SK-N-SH treated with all-trans-retinoic acid at 6 μM for 48 hours (cell line): Measurements from ENCODE around the gene PRKCQ.

Experiments
- ATAC-seq: fragments of 200-7000 bp; cut with Tn5 transposase; 3 replicates; pipeline ENCODE4 v1.9.1; 2020; ENCODE audit warnings: mild to moderate bottlenecking, moderate library complexity
- BACH2 ChIP-seq: fragments of 250-450 bp; sonication (Bioruptor Pico); IDR thresholded peaks from 2 replicates; pipeline ENCODE4 v1.9.0; 2021; ENCODE audit warnings: mild to moderate bottlenecking, borderline replicate concordance
- CSDC2 ChIP-seq: fragments of 250-450 bp; sonication (Bioruptor Pico); IDR thresholded peaks from 2 replicates; pipeline ENCODE4 v1.5.0; 2020; ENCODE audit warnings: mild to moderate bottlenecking, moderate library complexity
- GLIS3 ChIP-seq: fragments of 250-450 bp; sonication (Bioruptor Pico); IDR thresholded peaks from 2 replicates; pipeline ENCODE4 v1.5.0; 2020; ENCODE audit warnings: mild to moderate bottlenecking, moderate library complexity
- ISL1 ChIP-seq: fragments of 250-450 bp; sonication (Bioruptor Pico); IDR thresholded peaks from 2 replicates; pipeline ENCODE4 v2.1.2; 2022; ENCODE audit warnings: mild to moderate bottlenecking, moderate library complexity
- OSR1 ChIP-seq: fragments of 250-450 bp; sonication (Bioruptor Pico); IDR thresholded peaks from 2 replicates; pipeline ENCODE4 v1.8.0; 2022; ENCODE audit warnings: moderate library complexity, mild to moderate bottlenecking, inconsistent platforms
- PPARA ChIP-seq: fragments of 250-450 bp; sonication (Bioruptor Pico); IDR thresholded peaks from 2 replicates; pipeline ENCODE4 v1.5.0; 2020; ENCODE audit warnings: mild to moderate bottlenecking, borderline replicate concordance
- RARB ChIP-seq: fragments of 250-450 bp; sonication (Bioruptor Pico); IDR thresholded peaks from 2 replicates; pipeline ENCODE4 v1.8.0; 2021; ENCODE audit warnings: mild to moderate bottlenecking, moderate library complexity
- SNAI2 ChIP-seq: fragments of 250-450 bp; sonication (Bioruptor Pico); IDR thresholded peaks from 2 replicates; pipeline ENCODE4 v1.5.0; 2020; ENCODE audit warnings: mild to moderate bottlenecking, moderate library complexity
- TCF4 ChIP-seq: fragments of 250-450 bp; sonication (Bioruptor Pico); IDR thresholded peaks from 2 replicates; pipeline ENCODE4 v1.8.0; 2021; ENCODE audit warnings: mild to moderate bottlenecking, moderate library complexity, borderline replicate concordance
- TOX ChIP-seq: fragments of 250-450 bp; sonication (Bioruptor Pico); IDR thresholded peaks from 2 replicates; pipeline ENCODE4 v1.8.0; 2021; ENCODE audit warnings: mild to moderate bottlenecking, moderate library complexity, borderline replicate concordance
- ZC3H10 ChIP-seq: fragments of 250-450 bp; sonication (Bioruptor Pico); IDR thresholded peaks from 2 replicates; pipeline ENCODE4 v1.5.1; 2021; ENCODE audit warnings: mild to moderate bottlenecking, moderate library complexity
- ZFP3 ChIP-seq: fragments of 250-450 bp; sonication (Bioruptor Pico); IDR thresholded peaks from 2 replicates; pipeline ENCODE4 v1.5.0; 2020; ENCODE audit warnings: mild to moderate bottlenecking, moderate library complexity
- ZFP30 ChIP-seq: fragments of 450-650 bp; formaldehyde crosslinking; IDR thresholded peaks from 2 replicates; pipeline ENCODE4 v1.5.0; 2022; ENCODE audit warnings: mild to moderate bottlenecking, moderate library complexity
- ZNF565 ChIP-seq: fragments of 450-650 bp; formaldehyde crosslinking; conservative IDR thresholded peaks from 2 replicates; pipeline ENCODE4 v1.5.0; 2020; ENCODE audit warnings: low read depth, mild to moderate bottlenecking, moderate library complexity
- ZNF70 ChIP-seq: fragments of 450-650 bp; formaldehyde crosslinking; IDR thresholded peaks from 2 replicates; pipeline ENCODE4 v1.5.0; 2020; ENCODE audit warnings: mild to moderate bottlenecking, moderate library complexity
- ZNF8 ChIP-seq: fragments of 450-650 bp; formaldehyde crosslinking; IDR thresholded peaks from 2 replicates; pipeline ENCODE4 v1.5.0; 2020; ENCODE audit warnings: mild to moderate bottlenecking, moderate library complexity
- TF ChIP-seq, protein P1 (sequence below): fragments of 250-450 bp; sonication (Bioruptor Pico); IDR thresholded peaks from 2 replicates; pipeline ENCODE4 v1.8.0; 2020; ENCODE audit warnings: mild to moderate bottlenecking, moderate library complexity, borderline replicate concordance
- TF ChIP-seq, protein P2 (sequence below): fragments of 250-450 bp; sonication (Bioruptor Pico); IDR thresholded peaks from 2 replicates; pipeline ENCODE4 v1.8.0; 2021; ENCODE audit warnings: low read depth, mild to moderate bottlenecking, moderate library complexity, borderline replicate concordance
- TF ChIP-seq, protein P3 (sequence below): fragments of 250-450 bp; sonication (Bioruptor Pico); IDR thresholded peaks from 2 replicates; pipeline ENCODE4 v1.5.1; 2020; ENCODE audit warnings: low read depth, mild to moderate bottlenecking, moderate library complexity
- TF ChIP-seq, protein P4 (sequence below): fragments of 250-450 bp; sonication (Bioruptor Pico); IDR thresholded peaks from 2 replicates; pipeline ENCODE4 v1.5.1; 2021; ENCODE audit warnings: mild to moderate bottlenecking, moderate library complexity
- TF ChIP-seq, protein P5 (sequence below): fragments of 250-450 bp; sonication (Bioruptor Pico); IDR thresholded peaks from 2 replicates; pipeline ENCODE4 v1.5.0; 2020; ENCODE audit warnings: mild to moderate bottlenecking, moderate library complexity

PRKCQ gene

DNA sequence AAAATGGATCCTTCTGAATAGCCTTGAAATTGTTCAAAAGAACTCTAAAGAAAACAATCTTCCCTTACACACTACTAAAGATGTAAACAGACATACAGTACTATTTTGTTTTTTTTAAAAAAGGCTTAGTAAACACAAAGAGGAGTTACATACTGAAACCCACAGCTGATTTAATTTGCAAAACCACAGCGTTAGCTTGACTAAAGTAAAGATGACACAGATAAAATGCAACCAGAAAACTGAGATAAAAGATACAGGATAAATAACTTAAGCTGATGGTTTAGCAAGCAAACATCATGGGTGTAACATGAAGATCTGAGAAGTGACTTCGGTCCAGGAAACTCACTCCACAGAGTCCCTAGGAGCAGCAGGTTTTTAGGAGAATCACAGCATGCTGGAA, 21.8 kb downstream of the PRKCQ start (continued):
- no peak for TF ChIP-seq ZNF565 (CRISPR knock-in tag)
- TF ChIP-seq, protein P1, sequence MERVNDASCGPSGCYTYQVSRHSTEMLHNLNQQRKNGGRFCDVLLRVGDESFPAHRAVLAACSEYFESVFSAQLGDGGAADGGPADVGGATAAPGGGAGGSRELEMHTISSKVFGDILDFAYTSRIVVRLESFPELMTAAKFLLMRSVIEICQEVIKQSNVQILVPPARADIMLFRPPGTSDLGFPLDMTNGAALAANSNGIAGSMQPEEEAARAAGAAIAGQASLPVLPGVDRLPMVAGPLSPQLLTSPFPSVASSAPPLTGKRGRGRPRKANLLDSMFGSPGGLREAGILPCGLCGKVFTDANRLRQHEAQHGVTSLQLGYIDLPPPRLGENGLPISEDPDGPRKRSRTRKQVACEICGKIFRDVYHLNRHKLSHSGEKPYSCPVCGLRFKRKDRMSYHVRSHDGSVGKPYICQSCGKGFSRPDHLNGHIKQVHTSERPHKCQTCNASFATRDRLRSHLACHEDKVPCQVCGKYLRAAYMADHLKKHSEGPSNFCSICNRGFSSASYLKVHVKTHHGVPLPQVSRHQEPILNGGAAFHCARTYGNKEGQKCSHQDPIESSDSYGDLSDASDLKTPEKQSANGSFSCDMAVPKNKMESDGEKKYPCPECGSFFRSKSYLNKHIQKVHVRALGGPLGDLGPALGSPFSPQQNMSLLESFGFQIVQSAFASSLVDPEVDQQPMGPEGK (CRISPR knock-in tag) = no peak
- no peak for TF ChIP-seq RARB

DNA sequence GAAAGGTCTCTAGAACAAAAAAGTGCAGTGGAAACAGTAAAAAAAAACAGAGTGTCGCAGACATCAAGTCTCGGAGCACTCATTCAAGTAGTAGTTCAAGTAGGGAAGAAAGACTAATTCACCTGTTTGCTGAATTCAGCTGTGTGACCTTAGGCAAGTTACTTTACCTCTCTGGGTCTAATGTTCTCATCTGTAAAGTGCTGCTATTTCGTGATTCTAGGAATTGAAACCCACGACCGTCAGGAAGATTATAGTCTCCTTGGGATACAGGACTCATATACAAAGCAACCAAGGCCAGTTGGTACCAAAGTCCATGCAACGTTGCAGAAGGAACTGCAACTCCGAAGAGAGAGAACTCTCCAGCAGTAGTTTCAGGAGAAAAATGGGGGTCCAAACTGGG, 26.1 kb downstream of the PRKCQ start:
- ATAC-seq = no peak
- no peak for TF ChIP-seq ZFP30 (CRISPR knock-in tag)
- TF ChIP-seq CSDC2 (CRISPR knock-in tag) = no peak
- TF ChIP-seq, protein P1 (CRISPR knock-in tag) = no peak
- TF ChIP-seq OSR1 (CRISPR knock-in tag) = no peak
- TF ChIP-seq, protein P2, sequence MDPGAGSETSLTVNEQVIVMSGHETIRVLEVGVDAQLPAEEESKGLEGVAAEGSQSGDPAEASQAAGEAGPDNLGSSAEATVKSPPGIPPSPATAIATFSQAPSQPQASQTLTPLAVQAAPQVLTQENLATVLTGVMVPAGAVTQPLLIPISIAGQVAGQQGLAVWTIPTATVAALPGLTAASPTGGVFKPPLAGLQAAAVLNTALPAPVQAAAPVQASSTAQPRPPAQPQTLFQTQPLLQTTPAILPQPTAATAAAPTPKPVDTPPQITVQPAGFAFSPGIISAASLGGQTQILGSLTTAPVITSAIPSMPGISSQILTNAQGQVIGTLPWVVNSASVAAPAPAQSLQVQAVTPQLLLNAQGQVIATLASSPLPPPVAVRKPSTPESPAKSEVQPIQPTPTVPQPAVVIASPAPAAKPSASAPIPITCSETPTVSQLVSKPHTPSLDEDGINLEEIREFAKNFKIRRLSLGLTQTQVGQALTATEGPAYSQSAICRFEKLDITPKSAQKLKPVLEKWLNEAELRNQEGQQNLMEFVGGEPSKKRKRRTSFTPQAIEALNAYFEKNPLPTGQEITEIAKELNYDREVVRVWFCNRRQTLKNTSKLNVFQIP (CRISPR knock-in tag) = no peak
- TF ChIP-seq, protein P3, sequence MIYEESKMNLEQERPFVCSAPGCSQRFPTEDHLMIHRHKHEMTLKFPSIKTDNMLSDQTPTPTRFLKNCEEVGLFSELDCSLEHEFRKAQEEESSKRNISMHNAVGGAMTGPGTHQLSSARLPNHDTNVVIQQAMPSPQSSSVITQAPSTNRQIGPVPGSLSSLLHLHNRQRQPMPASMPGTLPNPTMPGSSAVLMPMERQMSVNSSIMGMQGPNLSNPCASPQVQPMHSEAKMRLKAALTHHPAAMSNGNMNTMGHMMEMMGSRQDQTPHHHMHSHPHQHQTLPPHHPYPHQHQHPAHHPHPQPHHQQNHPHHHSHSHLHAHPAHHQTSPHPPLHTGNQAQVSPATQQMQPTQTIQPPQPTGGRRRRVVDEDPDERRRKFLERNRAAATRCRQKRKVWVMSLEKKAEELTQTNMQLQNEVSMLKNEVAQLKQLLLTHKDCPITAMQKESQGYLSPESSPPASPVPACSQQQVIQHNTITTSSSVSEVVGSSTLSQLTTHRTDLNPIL (CRISPR knock-in tag) = no peak
- no peak for TF ChIP-seq TCF4 (CRISPR knock-in tag)
- TF ChIP-seq TOX (CRISPR knock-in tag) = no peak
- TF ChIP-seq PPARA = no peak
- TF ChIP-seq, protein P4, sequence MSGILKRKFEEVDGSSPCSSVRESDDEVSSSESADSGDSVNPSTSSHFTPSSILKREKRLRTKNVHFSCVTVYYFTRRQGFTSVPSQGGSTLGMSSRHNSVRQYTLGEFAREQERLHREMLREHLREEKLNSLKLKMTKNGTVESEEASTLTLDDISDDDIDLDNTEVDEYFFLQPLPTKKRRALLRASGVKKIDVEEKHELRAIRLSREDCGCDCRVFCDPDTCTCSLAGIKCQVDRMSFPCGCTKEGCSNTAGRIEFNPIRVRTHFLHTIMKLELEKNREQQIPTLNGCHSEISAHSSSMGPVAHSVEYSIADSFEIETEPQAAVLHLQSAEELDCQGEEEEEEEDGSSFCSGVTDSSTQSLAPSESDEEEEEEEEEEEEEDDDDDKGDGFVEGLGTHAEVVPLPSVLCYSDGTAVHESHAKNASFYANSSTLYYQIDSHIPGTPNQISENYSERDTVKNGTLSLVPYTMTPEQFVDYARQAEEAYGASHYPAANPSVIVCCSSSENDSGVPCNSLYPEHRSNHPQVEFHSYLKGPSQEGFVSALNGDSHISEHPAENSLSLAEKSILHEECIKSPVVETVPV = no peak
- TF ChIP-seq, protein P5, sequence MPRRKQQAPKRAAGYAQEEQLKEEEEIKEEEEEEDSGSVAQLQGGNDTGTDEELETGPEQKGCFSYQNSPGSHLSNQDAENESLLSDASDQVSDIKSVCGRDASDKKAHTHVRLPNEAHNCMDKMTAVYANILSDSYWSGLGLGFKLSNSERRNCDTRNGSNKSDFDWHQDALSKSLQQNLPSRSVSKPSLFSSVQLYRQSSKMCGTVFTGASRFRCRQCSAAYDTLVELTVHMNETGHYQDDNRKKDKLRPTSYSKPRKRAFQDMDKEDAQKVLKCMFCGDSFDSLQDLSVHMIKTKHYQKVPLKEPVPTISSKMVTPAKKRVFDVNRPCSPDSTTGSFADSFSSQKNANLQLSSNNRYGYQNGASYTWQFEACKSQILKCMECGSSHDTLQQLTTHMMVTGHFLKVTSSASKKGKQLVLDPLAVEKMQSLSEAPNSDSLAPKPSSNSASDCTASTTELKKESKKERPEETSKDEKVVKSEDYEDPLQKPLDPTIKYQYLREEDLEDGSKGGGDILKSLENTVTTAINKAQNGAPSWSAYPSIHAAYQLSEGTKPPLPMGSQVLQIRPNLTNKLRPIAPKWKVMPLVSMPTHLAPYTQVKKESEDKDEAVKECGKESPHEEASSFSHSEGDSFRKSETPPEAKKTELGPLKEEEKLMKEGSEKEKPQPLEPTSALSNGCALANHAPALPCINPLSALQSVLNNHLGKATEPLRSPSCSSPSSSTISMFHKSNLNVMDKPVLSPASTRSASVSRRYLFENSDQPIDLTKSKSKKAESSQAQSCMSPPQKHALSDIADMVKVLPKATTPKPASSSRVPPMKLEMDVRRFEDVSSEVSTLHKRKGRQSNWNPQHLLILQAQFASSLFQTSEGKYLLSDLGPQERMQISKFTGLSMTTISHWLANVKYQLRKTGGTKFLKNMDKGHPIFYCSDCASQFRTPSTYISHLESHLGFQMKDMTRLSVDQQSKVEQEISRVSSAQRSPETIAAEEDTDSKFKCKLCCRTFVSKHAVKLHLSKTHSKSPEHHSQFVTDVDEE (CRISPR knock-in tag) = no peak
- TF ChIP-seq ISL1 (CRISPR knock-in tag) = no peak
- TF ChIP-seq ZNF8 = no peak

DNA sequence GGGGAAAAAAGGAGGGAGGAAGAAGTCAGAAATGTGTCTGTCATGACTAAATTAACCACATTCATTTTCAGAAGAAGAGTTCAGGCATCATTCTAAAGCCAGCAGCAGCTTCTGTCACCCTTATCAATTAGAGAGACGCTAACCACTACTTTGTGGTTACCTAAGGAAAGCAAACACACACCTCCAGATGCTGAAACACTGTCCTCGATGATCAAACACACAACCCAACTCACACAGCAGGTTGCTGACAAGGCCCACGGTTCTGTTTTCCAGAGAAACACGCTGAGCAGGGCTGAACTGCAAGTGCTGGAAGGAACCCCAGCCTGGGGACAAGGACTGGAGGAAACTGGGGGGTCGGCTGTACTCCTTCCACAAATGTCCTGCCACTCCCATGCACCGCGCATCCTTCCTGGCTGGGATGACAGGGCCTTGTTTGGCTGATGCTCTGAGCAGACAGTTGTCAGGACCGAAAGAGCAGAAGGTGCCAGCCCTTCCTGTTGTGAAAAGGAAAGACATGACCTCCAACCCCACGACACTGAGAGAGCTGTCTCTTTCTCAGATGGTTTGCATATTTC, 36.6 kb downstream of the PRKCQ start:
- ATAC-seq = no peak
- TF ChIP-seq, protein P2 (CRISPR knock-in tag) = no peak
- TF ChIP-seq ZFP30 (CRISPR knock-in tag) (no peak), ZC3H10 (CRISPR knock-in tag) (no peak), PPARA (no peak), ISL1 (CRISPR knock-in tag) (no peak), OSR1 (CRISPR knock-in tag) (no peak), GLIS3 (CRISPR knock-in tag) (no peak), TOX (CRISPR knock-in tag) (no peak), ZNF70 (CRISPR knock-in tag) (no peak), RARB (no peak), ZFP3 (CRISPR knock-in tag) (no peak), SNAI2 (CRISPR knock-in tag) (no peak), BACH2 (CRISPR knock-in tag) (no peak)
- TF ChIP-seq, protein P4 = no peak
- TF ChIP-seq, protein P1 (CRISPR knock-in tag) = no peak
